Loucy (cell line): Measurements from ENCODE around the gene C6orf118.

Experiments used
- H2AFZ ChIP-seq: fragments of 200-600 bp; sonication (generic); 2 replicates; pipeline ENCODE4 v1.6.0; 2016; ENCODE audit warnings: antibody characterized with exemption, mild to moderate bottlenecking, low read length, moderate library complexity
- H3F3A ChIP-seq: fragments of 200-600 bp; 2 replicates; pipeline ENCODE4 v1.6.0; 2016; ENCODE audit warnings: antibody characterized with exemption, low read depth, mild to moderate bottlenecking
- H3K27me3 ChIP-seq: fragments of 200-600 bp; sonication (generic); 2 replicates; pipeline ENCODE4 v1.6.1; 2014; ENCODE audit warnings: low read length, mild to moderate bottlenecking; ENCODE audit not compliant: insufficient read depth, poor library complexity, severe bottlenecking
- H3K36me3 ChIP-seq: fragments of 200-600 bp; sonication (generic); 2 replicates; pipeline ENCODE4 v1.6.1; 2016; ENCODE audit warnings: low read length; ENCODE audit not compliant: insufficient read depth
- H3K4me1 ChIP-seq: fragments of 200-600 bp; sonication (generic); 2 replicates; pipeline ENCODE4 v1.5.1; 2014; ENCODE audit warnings: low read length, mild to moderate bottlenecking; ENCODE audit not compliant: insufficient read depth, poor library complexity, severe bottlenecking
- H3K4me2 ChIP-seq: fragments of 200-600 bp; sonication (generic); 2 replicates; pipeline ENCODE4 v1.6.0; 2014; ENCODE audit warnings: antibody characterized with exemption, low read length, low read depth, mild to moderate bottlenecking; ENCODE audit not compliant: poor library complexity, severe bottlenecking
- H3K4me3 ChIP-seq: fragments of 200-600 bp; sonication (generic); 2 replicates; pipeline ENCODE4 v1.5.1; 2014; ENCODE audit warnings: low read length, mild to moderate bottlenecking, mixed read lengths; ENCODE audit not compliant: poor library complexity, severe bottlenecking
- H3K79me2 ChIP-seq: fragments of 200-600 bp; sonication (generic); 2 replicates; pipeline ENCODE4 v1.6.1; 2014; ENCODE audit warnings: low read length; ENCODE audit not compliant: insufficient read depth
- H3K9ac ChIP-seq: fragments of 200-600 bp; sonication (generic); 2 replicates; pipeline ENCODE4 v1.6.0; 2014; ENCODE audit warnings: mild to moderate bottlenecking, low read depth, low read length, moderate library complexity; ENCODE audit not compliant: poor library complexity, severe bottlenecking
- H3K9me2 ChIP-seq: fragments of 200-600 bp; sonication (generic); replicated peaks from 2 replicates; pipeline ENCODE4 v1.6.1; 2016; ENCODE audit warnings: low read depth, low read length, mixed read lengths
- H3K9me3 ChIP-seq: fragments of 200-600 bp; sonication (generic); 2 replicates; pipeline ENCODE4 v1.6.1; 2014; ENCODE audit warnings: mild to moderate bottlenecking, antibody characterized with exemption, low read length, low read depth; ENCODE audit not compliant: insufficient read depth
- H4K20me1 ChIP-seq: fragments of 200-600 bp; sonication (generic); 2 replicates; pipeline ENCODE4 v1.6.0; 2014; ENCODE audit warnings: antibody characterized with exemption, low read length, mild to moderate bottlenecking; ENCODE audit not compliant: insufficient read depth, poor library complexity, severe bottlenecking
- CTCF ChIP-seq: fragments of 200-600 bp; sonication (generic); conservative IDR thresholded peaks from 2 replicates; pipeline ENCODE4 v1.5.1; 2014; ENCODE audit warnings: mild to moderate bottlenecking, antibody characterized with exemption, low read length
- EZH2phosphoT487 ChIP-seq: fragments of 200-600 bp; IDR thresholded peaks from 2 replicates; pipeline ENCODE4 v1.6.1; 2018; ENCODE audit warnings: antibody characterized with exemption, mild to moderate bottlenecking, moderate library complexity, borderline replicate concordance

C6orf118 gene

GRCh38 chr6:165236326-165236725 lies 73.1 kb downstream of the C6orf118 start:
- Histone ChIP-seq H3K9ac (no peak overlapping the region), H3K9me3 (no peaks in the 10 kb centered on the region; the same call in 1 of the 2 replicates), H3F3A (no peaks in the 10 kb centered on the region), H3K9me2 (no peaks in the 10 kb centered on the region), H4K20me1 (no peaks in the 10 kb centered on the region), H2AFZ (no peak overlapping the region), H3K4me2 (no peak overlapping the region), H3K79me2 (no peaks in the 10 kb centered on the region), H3K4me3 (no peak overlapping the region), H3K27me3 (no peaks in the 10 kb centered on the region), H3K4me1 (no peaks in the 10 kb centered on the region), H3K36me3 (no peaks in the 10 kb centered on the region)
- TF ChIP-seq CTCF = no peak
- TF ChIP-seq EZH2phosphoT487 = no peak

- Histone ChIP-seq H3K36me3 (no peaks in the 10 kb centered on the region), H3K9ac (no peak overlapping the region), H3K9me3 (no peaks in the 10 kb centered on the region; the same call in 1 of the 2 replicates), H2AFZ (no peak overlapping the region), H3K4me3 (no peak overlapping the region), H3F3A (no peaks in the 10 kb centered on the region), H3K9me2 (no peaks in the 10 kb centered on the region), H4K20me1 (no peaks in the 10 kb centered on the region), H3K27me3 (no peaks in the 10 kb centered on the region), H3K79me2 (no peaks in the 10 kb centered on the region), H3K4me1 (no peaks in the 10 kb centered on the region), H3K4me2 (no peak overlapping the region)
- TF ChIP-seq EZH2phosphoT487 (no peak), CTCF (no peak)
Observed at GRCh38 chr6:165232731-165233488, 76.5 kb downstream of the C6orf118 start.

- no peaks in the 10 kb centered on the region for H3K36me3 ChIP-seq
- H3K79me2 ChIP-seq = no peaks in the 10 kb centered on the region
- no peaks in the 10 kb centered on the region for H3K9me2 ChIP-seq
- H3F3A ChIP-seq = no peaks in the 10 kb centered on the region
- H3K4me1 ChIP-seq = no peaks in the 10 kb centered on the region
- no peak overlapping the region for H3K9ac ChIP-seq
- H2AFZ ChIP-seq = no peak overlapping the region
- no peak for TF ChIP-seq EZH2phosphoT487
- TF ChIP-seq CTCF = peak; percentile 56
- no peak overlapping the region for H3K4me3 ChIP-seq
- no peaks in the 10 kb centered on the region; the same call in 1 of the 2 replicates for H3K9me3 ChIP-seq
- no peak overlapping the region for H3K4me2 ChIP-seq
- H3K27me3 ChIP-seq = no peaks in the 10 kb centered on the region
- no peaks in the 10 kb centered on the region for H4K20me1 ChIP-seq
Observed at GRCh38 chr6:165231581-165232561, 77.5 kb downstream of the C6orf118 start.
